GM10847 (cell line): ENCODE results near the gene COL16A1.

ENCODE experiments used
- POLR2A ChIP-seq: IDR thresholded peaks from 2 replicates; pipeline ENCODE4 v1.6.1; 2011; ENCODE audit not compliant: insufficient read length; ENCODE audit errors: extremely low read depth

Gene COL16A1

DNA sequence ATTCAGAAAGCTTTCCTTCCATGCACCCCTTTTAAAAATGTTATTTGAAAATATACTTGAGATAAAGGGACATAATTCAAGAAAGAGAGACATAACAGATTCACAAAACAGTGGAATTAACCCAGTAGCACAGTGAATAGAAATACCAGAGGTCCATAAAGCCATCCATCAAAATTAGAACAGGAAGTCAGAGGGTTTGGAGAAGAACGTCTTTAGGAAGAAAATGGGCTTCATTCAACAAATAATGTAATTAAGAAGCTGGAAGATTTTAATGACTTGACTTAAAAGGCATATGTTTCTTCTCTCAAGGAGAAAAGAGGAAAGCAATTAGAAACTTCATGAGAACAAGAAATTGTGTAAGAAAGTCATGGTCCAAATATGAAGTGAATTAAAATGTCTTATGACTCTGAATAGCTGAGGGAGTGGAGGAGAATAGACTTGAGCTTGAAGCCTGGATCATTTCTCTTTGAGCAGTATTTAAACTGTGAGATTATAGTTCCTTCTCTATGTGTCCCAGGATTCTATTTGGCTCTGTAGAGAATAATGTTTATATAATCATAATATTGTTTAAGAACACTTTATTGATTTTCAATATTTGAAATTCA lies 94.2 kb downstream of the COL16A1 start:
- no peak for TF ChIP-seq POLR2A

DNA sequence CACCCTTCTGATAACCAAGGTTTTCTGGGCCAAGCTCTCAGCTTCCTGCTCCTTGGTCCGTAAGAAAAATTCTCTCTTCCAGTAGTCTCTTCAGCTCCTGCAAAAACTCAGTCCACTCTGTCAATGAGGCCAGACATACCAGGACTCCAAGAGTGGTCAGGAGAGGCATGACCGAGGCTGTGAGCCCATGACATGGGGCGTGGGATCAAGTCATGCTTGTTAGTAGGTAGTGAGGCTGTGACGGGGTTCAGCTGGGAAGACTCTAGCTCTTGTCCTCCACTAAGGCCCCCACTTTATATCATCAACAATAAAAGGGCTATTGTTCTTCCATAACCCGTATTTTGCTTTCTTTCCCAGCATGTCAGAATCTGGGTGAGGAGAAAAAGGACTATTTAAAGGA lies 96.5 kb downstream of the COL16A1 start:
- TF ChIP-seq POLR2A: no peak

DNA sequence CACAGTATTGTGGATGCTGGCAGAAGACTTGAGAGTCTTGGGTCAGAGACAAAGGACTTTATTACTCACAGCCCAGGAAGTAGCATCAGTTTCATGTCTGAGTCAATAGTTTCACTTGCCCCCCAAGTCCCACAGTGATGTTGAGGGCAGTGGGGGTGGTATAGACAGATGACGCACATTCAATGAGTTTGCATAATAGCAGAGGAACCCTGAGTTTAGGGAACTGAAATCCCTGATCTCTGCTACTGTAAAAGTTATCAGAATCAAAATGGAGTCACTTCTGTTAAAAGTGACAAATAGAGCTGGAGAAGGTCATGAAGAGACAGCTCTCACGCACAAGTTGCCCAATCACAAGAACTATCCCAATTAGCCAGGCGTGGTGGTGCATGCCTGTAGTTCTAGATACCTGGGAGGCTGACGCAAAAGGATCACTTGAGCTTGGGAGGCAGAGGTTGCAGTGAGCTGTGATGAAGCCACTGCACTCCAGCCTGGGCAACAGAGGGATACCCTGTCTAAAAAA lies 97.8 kb downstream of the COL16A1 start:
- no peak for TF ChIP-seq POLR2A
